Muscle layer of duodenum (tissue), 2 donors: ENCODE data around the gene KIF17.

Source experiments
- H3K27ac ChIP-seq: one replicate; pipeline ENCODE4 v1.7.0; 2013; ENCODE audit warnings: mild to moderate bottlenecking, low read length
- H3K27me3 ChIP-seq: one replicate; pipeline ENCODE4 v1.7.0; 2013; ENCODE audit warnings: low read depth, mild to moderate bottlenecking, control low read depth, low read length
- H3K36me3 ChIP-seq, 2 donors: one replicate each; pipeline ENCODE4 v1.7.0; 2013; ENCODE audit warnings: low read length in 2 of 2, control low read depth in 1 of 2, mild to moderate bottlenecking in 1 of 2; ENCODE audit not compliant: insufficient read depth in 2 of 2, control insufficient read depth in 1 of 2
- H3K4me1 ChIP-seq, 2 donors: one replicate each; pipeline ENCODE4 v1.7.0; 2013; ENCODE audit warnings: low read length in 2 of 2, mild to moderate bottlenecking in 2 of 2, control low read depth in 1 of 2, moderate library complexity in 1 of 2; ENCODE audit not compliant: insufficient read depth in 2 of 2, control insufficient read depth in 1 of 2
- H3K4me3 ChIP-seq, 2 donors: one replicate each; pipeline ENCODE4 v1.7.0; 2013; ENCODE audit warnings: low read length in 2 of 2, low read depth in 1 of 2, mild to moderate bottlenecking in 1 of 2
- H3K9me3 ChIP-seq, 2 donors: one replicate each; pipeline ENCODE4 v1.7.0; 2013; ENCODE audit warnings: low read length in 2 of 2, control low read depth in 1 of 2, mild to moderate bottlenecking in 1 of 2; ENCODE audit not compliant: control insufficient read depth in 1 of 2
- donor health status: healthy.

The KIF17 gene

DNA sequence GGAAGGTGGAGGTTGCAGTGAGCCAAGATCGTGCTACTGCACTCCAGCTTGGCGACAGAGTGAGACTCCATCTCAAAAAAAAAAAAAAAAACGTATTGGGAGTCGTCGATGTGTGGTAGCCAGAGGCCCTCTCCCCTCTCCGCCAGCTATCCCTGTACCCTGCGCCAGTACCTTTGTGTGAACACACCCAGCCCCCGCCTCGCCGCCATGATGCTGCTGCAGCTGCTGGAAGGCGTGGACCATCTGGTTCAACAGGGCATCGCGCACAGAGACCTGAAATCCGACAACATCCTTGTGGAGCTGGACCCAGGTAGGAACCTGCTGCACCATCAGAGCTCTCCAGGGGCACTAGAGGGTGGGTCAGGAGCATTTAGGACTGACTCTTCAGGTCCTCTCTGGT, 72.4 kb downstream of the KIF17 start:
- Histone ChIP-seq H3K36me3 (peaks cover 52 to 79% of the 10 kb centered on the region in 2 donors), H3K9me3 (no peaks in the 10 kb centered on the region), H3K27ac (no peak overlapping the region), H3K27me3 (no peaks in the 10 kb centered on the region), H3K4me3 (no peak overlapping the region), H3K4me1 (no peaks in the 10 kb centered on the region)

DNA sequence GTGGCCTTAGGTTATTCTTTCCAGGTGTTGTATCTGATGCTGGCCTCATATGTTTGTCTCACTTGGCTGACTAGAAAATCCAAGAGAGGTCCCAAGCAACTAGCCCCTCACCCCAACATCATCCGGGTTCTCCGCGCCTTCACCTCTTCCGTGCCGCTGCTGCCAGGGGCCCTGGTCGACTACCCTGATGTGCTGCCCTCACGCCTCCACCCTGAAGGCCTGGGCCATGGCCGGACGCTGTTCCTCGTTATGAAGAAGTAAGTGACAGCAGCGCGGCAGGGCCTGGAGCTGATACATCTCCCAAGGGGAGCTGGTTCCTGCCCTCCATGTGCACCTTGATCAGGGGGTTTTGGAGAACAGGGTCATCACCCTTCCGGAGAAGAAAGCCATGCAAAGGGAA, 73.4 kb downstream of the KIF17 start:
- Histone ChIP-seq H3K4me1 (no peaks in the 10 kb centered on the region), H3K36me3 (peaks cover 49 to 77% of the 10 kb centered on the region in 2 donors), H3K9me3 (no peaks in the 10 kb centered on the region), H3K27ac (no peak overlapping the region), H3K4me3 (no peak overlapping the region), H3K27me3 (no peaks in the 10 kb centered on the region)

DNA sequence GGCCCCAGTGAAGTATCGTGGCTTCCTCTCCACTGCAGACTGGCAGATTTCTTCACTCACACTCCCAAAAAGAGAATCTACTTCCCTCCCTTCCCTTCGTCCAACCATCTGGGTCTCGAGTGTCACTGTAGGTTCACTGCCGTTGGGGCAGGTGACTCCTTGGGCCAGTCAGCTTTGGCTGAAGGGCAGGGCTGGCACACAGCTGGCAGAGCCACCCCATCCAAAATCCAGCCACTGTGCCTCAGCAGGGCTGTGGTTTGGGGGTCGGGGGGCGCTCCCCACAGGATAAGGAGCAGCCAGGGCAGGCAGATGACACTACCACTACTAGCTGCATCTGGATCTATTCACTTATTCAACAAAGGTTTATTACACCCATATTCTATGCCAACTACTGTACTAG, 74.7 kb downstream of the KIF17 start:
- H3K9me3 ChIP-seq, result no peaks in the 10 kb centered on the region
- no peak overlapping the region for H3K4me3 ChIP-seq
- H3K36me3 ChIP-seq, result peaks cover 47 to 77% of the 10 kb centered on the region in 2 donors
- H3K4me1 ChIP-seq, result no peaks in the 10 kb centered on the region
- no peaks in the 10 kb centered on the region for H3K27me3 ChIP-seq
- H3K27ac ChIP-seq, result no peak overlapping the region

DNA sequence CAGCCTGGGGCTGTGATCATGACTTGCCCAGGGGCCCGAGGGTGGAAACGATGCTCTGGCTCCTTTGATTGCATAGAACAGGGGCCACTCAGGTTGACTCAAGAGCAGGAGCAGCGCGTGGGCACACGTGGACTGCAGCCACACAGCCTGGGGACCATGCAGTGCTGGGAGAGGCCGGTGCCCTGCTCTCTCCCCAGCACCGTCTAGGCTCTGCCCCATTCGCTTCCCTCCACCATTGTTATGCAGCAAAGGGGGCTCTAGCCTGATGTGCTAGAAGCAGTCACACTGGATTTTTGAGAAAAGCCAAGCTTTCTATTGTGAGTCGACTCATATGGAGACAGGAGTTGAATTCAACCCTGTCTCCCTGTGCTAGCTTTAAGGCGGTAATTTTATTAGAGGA, 75.8 kb downstream of the KIF17 start:
- Histone ChIP-seq H3K27me3 (no peaks in the 10 kb centered on the region), H3K4me1 (no peaks in the 10 kb centered on the region), H3K4me3 (no peak overlapping the region), H3K27ac (no peak overlapping the region), H3K36me3 (peaks cover 53 to 80% of the 10 kb centered on the region in 2 donors), H3K9me3 (no peaks in the 10 kb centered on the region)

DNA sequence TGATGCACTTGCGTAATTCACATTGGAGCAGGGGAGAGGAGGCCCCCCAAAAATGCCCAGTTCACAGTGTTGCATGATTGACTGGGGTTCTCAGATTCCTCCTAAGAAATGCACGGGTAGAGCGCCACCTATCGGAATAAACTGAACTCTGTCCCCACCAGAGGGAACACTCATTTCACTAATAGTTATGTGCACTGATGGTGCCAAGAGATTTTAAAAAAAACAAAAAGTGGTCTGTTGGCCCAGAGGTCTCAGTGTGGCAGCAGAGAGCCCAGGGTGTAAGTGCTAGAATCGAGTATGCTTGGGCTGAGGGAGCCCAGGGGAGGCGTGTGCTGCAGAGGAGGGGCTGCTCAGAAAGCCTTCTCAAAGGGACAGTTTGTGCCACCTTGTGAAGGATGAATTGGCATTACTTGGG, 77.6 kb downstream of the KIF17 start:
- no peaks in the 10 kb centered on the region for H3K27me3 ChIP-seq
- H3K4me1 ChIP-seq, result no peaks in the 10 kb centered on the region
- no peak overlapping the region for H3K27ac ChIP-seq
- H3K36me3 ChIP-seq, result peaks cover 47 to 73% of the 10 kb centered on the region in 2 donors
- H3K9me3 ChIP-seq, result no peaks in the 10 kb centered on the region
- H3K4me3 ChIP-seq, result no peak overlapping the region

DNA sequence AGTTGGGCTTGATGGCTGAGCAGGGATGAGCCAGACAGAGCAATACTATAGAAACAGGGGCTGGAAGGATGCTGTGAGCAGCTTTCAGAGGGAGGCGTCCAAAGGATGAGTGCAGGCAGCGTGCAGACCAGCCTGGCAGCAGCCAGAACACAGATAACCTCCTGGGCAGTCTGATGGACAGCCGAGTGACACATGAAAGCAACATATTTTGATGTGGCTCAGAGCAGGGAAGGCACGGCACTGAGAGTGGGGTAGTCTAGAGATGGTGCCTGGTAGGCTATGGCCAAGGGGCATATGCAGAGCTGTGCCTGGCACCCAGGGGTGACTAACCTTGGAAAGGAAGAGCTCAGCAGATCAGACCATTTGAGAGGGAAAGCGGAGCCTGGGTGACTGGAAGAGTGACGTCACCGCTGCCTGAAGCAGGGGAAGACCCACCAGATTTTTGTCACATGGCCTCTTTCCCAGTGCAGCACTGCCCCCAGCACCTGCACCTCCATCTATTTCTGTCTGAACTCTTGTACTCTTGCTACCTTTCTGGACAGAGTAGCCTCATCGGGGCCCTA, 80.9 kb downstream of the KIF17 start:
- no peak overlapping the region for H3K27ac ChIP-seq
- H3K4me3 ChIP-seq, result no peak overlapping the region
- no peaks in the 10 kb centered on the region for H3K27me3 ChIP-seq
- H3K36me3 ChIP-seq, result peaks cover 35 to 41% of the 10 kb centered on the region in 2 donors
- peaks cover 5 to 14% of the 10 kb centered on the region in 2 donors for H3K4me1 ChIP-seq
- H3K9me3 ChIP-seq, result no peaks in the 10 kb centered on the region

DNA sequence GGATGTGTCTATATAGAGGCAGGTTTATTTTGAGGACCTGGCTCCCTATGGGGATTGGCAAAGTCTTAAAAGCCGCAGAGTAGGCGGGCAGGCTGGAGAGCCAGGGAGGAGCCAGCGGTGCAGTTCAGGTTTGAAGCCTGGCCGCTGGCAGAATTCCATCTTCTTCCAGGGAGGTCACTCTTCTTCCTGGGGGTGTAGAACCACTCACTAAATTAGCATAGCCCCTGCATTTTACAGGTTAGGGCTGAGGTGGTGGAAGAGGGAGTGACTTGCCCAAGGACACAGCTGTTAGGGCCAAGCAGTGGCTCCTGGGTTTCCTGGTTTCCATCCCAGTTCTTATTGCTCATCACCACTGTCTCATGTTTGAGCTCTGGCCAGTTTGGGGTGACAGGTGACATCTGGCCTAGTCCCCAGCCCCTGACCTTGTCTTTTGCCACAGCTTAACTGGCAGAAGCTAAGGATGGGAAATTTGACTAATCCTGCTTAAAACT, 83.2 kb downstream of the KIF17 start:
- H3K4me3 ChIP-seq, result peak overlapping the region; percentile 90 to 91
- H3K27ac ChIP-seq, result peak overlapping the region; percentile 63
- peaks cover 5 to 14% of the 10 kb centered on the region in 2 donors for H3K4me1 ChIP-seq
- no peaks in the 10 kb centered on the region for H3K9me3 ChIP-seq
- H3K27me3 ChIP-seq, result no peaks in the 10 kb centered on the region
- H3K36me3 ChIP-seq, result peaks cover 22 to 25% of the 10 kb centered on the region in 2 donors

DNA sequence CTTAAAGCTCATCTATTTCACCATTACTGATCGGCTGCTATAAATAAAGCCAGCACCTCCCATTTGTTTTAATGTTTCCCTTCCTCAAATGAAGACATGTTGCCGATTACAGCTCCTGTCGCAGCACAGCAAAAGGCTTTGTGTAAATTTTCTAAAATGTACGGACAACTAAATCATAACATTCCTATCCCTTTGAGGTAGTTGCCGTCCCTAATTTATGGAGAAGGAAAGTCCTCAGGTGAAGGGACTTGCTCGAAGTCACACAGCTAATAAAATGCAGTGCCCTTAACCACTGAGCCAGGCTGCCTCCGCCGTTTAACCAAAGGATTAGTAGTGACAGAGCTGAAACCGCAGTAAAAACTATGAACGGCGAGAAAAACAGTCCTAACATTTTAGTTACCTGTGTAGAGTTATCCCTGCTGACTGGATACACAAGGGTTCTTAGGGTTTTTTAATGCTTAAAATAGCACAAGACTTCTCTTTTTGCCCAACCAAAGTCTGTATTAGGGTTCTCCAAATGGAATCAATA, 83.7 kb downstream of the KIF17 start:
- peak overlapping the region; percentile 63 for H3K27ac ChIP-seq
- peaks cover 17 to 20% of the 10 kb centered on the region in 2 donors for H3K36me3 ChIP-seq
- peaks cover 5 to 14% of the 10 kb centered on the region in 2 donors for H3K4me1 ChIP-seq
- peak overlapping the region; percentile 90 to 91 for H3K4me3 ChIP-seq
- no peaks in the 10 kb centered on the region for H3K9me3 ChIP-seq
- no peaks in the 10 kb centered on the region for H3K27me3 ChIP-seq

DNA sequence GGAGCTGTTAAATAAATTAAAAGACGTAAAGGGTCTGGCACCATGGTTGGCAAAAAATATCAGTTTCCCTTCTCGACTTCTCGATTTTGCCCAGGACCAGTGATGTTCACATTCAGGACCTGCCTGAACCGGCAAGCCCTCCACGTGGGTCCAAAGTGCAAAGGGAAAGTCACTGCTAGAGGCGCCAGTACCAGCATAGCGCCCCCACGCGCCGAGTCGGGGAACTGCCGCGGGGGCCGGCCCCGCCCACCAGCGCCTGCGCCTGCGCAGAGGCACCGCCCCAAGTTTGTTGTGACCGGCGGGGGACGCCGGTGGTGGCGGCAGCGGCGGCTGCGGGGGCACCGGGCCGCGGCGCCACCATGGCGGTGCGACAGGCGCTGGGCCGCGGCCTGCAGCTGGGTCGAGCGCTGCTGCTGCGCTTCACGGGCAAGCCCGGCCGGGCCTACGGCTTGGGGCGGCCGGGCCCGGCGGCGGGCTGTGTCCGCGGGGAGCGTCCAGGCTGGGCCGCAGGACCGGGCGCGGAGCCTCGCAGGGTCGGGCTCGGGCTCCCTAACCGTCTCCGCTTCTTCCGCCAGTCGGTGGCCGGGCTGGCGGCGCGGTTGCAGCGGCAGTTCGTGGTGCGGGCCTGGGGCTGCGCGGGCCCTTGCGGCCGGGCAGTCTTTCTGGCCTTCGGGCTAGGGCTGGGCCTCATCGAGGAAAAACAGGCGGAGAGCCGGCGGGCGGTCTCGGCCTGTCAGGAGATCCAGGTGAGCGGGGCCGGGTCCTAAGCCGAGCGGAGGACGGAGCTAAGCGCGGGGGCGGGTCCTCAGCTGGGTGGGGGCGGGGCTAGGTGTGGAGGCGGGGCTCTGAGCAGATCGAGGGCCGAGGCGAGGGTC, 84.4 kb downstream of the KIF17 start, which contains the start of gene PINK1:
TSS of gene PINK1 (plus strand) at position 269 of the 875 bp plus-strand sequence. CDS start at position 360, 91 bp downstream.
- H3K27me3 ChIP-seq, result no peaks in the 10 kb centered on the region

DNA sequence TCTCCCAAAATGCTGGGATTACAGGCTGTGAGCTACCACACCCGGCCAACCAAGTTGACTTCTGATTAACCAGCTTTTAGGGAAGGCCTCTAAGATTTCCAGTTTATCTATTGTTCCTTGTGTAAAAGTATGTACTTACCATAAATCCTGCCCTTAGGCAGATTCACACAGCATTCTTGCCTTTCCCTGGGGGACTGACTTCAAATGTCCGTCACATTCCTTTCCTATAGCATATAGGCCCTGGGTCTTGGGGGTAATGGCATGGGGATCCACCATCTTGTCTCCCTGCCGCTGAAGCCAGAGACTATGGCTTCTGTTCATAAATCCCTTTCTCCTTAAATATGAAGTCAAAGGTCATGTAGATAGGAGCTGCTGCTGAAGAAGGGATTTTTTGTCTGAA, 85.4 kb downstream of the KIF17 start:
- H3K27ac ChIP-seq, result no peak overlapping the region
- H3K9me3 ChIP-seq, result no peaks in the 10 kb centered on the region
- H3K4me3 ChIP-seq, result no peak overlapping the region

More for the DNA sequence above, 84.4 kb downstream of the KIF17 start, which contains the start of gene PINK1:
- Histone ChIP-seq H3K27ac (peak within 1 kb of the TSS; percentile 63), H3K4me1 (peaks cover 5 to 14% of the 10 kb centered on the region in 2 donors), H3K9me3 (no peaks in the 10 kb centered on the region), H3K4me3 (peak within 1 kb of the TSS; percentile 90 to 91), H3K36me3 (peaks cover 11 to 13% of the 10 kb centered on the region in 2 donors)

DNA sequence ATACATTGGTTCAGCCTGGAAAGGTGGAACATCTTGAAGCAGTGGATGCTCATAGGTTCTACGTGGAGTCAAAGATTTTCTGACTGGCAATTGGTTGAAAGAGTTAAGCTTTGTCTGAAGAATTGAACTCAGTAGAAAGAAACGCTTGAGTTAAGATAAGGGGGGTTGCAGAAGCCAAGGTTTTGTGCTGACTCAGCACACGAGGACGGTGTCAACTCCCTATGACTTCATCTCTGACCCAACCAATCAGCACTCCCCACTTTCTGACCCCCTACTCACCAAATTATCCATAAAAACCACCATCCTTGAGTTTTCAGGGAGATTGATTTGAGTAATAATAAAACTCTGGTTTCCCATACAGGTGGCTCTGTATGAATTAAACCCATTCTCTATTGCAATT, 87.1 kb downstream of the KIF17 start:
- H3K27me3 ChIP-seq, result no peaks in the 10 kb centered on the region
- H3K36me3 ChIP-seq, result no peaks in the 10 kb centered on the region
- H3K4me3 ChIP-seq, result no peak overlapping the region
- H3K9me3 ChIP-seq, result no peaks in the 10 kb centered on the region
- H3K4me1 ChIP-seq, result peaks cover 5 to 14% of the 10 kb centered on the region in 2 donors
- H3K27ac ChIP-seq, result no peak overlapping the region

More for the DNA sequence above, 85.4 kb downstream of the KIF17 start:
- peaks cover 5 to 14% of the 10 kb centered on the region in 2 donors for H3K4me1 ChIP-seq
- H3K36me3 ChIP-seq, result peaks cover 2 to 3% of the 10 kb centered on the region in 2 donors
- no peaks in the 10 kb centered on the region for H3K27me3 ChIP-seq
